HG03442 (cell line): Measurements from ENCODE around the gene SLC25A17.
"Not testable (repeated sequence)": the region's sequence is repeated elsewhere in the genome, so short reads cannot be mapped to it uniquely, and the experiment has no call there.

ENCODE experiments used
- ATAC-seq: cut with Tn5 transposase; IDR thresholded peaks from one replicate; pipeline ENCODE4 v1.9.1; 2021; ENCODE audit warnings: mild to moderate bottlenecking, moderate library complexity; ENCODE audit not compliant: unreplicated experiment

The SLC25A17 gene

DNA sequence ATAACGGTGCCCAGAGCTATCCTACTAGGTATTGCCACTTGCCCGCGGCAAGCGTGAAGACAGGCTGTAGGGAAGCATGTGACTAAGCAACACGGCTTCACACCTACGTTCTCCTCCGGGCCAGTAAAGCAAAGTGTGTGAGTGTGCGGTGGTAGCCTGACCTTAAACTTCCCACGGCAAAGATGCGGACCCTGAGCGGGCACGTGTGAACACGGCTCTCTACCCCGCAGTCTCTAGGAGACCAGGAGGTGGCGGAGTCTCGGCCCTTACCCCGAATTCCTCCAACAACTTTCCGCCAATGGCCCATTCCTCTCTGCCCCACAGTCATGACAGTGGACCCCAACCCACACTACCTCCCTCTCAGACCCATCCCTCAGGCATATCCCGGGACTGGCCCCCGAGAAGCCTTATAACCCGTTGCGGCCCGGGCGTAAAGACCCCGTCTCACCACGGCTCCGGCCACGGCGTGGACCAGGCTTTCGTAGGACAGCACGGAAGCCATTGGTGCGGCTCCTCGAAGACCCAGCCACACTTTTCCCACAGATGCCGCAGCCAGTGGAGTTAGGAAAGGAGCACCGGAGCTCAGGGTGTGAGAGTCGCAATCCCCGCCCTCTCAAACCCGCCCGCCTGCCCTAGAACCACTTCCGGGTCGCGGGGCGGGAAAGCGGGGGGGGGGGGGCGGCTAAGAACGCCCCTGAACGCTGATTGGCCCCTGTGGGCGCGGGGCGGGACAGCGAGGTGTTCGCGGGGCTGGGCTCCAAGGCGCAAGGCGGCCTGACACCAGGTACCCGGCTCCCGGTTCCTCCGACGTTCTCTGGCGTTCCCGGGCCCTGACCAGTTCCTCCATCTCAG is at the start of gene SLC25A17:
Gene SLC25A17 (minus strand): TSS at position 600 of the 852 bp plus-strand sequence. CDS start 98 bp downstream, at position 502.
- peak; percentile 84 for ATAC-seq

DNA sequence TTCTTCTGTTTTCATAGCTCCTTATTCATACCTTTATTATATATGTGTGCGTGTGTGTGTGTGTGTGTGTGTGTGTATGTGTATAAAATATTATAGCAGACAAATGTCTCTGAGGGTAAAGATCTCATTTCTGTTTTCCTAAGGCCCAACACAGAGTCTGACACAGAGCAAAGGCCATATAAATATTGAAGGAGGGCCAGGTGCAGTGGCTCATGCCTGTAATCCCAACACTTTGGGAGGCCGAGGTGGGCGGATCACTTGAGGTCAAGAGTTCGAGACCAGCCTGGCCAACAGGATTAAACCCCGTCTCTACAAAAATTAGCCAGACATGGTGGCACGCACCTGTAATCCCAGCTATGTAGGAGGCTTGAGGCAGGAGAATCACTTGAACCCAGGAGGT is 49.2 kb upstream of the SLC25A17 start:
- ATAC-seq, result not testable (repeated sequence)

DNA sequence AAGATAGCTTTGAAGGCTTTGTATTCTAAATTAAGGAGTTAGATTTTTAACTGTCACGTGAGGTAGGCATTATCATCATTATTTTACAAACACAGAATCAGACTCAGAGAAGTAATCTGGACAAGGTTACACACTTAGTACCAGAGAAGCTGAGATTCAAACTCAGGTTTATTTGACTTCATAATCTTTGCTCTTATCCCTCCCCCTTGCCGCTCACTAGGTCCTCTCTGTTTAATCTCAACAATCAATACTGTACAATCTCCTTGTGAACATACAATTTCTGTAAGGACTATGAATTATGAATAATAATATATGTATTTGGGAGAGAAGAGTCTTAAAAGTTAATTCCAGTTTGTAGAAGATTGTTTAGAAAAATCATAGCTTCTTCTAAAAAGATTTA is 48.0 kb upstream of the SLC25A17 start:
- no peak for ATAC-seq

GRCh38 chr22:40862537-40862936 is 43.4 kb upstream of the SLC25A17 start:
- ATAC-seq, result no peak

- ATAC-seq, result no peak
Measured at GRCh38 chr22:40862013-40862412, 42.9 kb upstream of the SLC25A17 start, which contains the start of gene DNAJB7. DNAJB7 (minus strand) TSS chr22:40862113; CDS start chr22:40861994, 119 bp downstream.

- no peak for ATAC-seq
Measured at GRCh38 chr22:40857309-40857855, 38.2 kb upstream of the SLC25A17 start.

- peak; percentile 88 for ATAC-seq
Measured at GRCh38 chr22:40856513-40857308, 37.6 kb upstream of the SLC25A17 start, which contains the start of the genes ST13 and XPNPEP3. ST13 (minus strand) TSS chr22:40856639; CDS start chr22:40856540, 99 bp downstream. XPNPEP3 (plus strand) TSS chr22:40857148; CDS start chr22:40857182, 34 bp downstream.

GRCh38 chr22:40855979-40856512 is 36.9 kb upstream of the SLC25A17 start:
- peak; percentile 28 for ATAC-seq

DNA sequence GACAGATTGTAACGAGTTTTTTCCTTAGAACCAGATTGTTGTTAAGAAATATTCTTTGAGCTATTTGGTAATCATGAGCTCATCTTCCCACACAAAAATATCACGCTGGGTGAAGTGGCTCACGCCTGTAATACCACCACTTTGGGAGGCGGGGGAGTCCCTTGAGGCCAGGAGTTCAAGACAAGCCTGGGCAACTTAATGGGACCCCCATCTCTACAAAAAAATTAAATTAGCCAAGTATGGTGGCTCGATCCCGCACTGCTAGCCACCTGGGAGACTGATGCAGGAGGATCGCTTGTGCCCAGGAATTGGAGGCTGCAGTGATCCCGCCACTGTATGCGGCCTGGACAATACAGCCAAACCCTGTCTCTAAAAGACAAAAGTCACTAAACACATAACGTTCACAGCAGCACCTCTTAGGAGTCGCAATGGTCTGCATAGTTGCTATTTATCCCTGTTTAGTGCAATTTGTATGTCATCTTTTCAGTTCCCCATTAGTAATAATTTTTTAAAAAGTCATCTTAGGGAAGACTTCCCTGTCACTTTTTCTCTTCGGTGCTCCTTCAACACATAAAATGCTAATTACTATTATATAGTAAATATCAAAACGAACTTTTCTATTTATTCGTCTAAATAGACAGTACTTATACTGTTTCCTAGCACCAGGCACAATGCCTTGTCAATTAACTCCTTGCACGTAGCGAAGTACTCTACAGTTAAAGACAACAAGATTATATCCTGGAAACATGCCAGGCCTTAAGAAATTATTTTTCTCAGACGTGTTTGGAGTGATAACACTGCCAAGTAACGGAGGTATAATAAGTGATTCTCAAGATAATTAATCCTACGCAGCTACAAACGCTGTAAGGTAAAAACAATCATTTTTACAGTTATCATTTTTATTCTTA is 36.2 kb upstream of the SLC25A17 start:
- no peak for ATAC-seq

GRCh38 chr22:40853961-40854360 is 34.8 kb upstream of the SLC25A17 start:
- no peak for ATAC-seq

- ATAC-seq, result no peak
Measured at GRCh38 chr22:40853333-40853732, 34.2 kb upstream of the SLC25A17 start.

GRCh38 chr22:40845816-40846215 is 26.7 kb upstream of the SLC25A17 start:
- ATAC-seq, result not testable (repeated sequence)

- ATAC-seq, result no peak
Measured at GRCh38 chr22:40844951-40845350, 25.8 kb upstream of the SLC25A17 start.

- ATAC-seq, result no peak
Measured at GRCh38 chr22:40838486-40838885, 19.3 kb upstream of the SLC25A17 start.

- ATAC-seq, result no peak
Measured at GRCh38 chr22:40834619-40835018, 15.5 kb upstream of the SLC25A17 start.

DNA sequence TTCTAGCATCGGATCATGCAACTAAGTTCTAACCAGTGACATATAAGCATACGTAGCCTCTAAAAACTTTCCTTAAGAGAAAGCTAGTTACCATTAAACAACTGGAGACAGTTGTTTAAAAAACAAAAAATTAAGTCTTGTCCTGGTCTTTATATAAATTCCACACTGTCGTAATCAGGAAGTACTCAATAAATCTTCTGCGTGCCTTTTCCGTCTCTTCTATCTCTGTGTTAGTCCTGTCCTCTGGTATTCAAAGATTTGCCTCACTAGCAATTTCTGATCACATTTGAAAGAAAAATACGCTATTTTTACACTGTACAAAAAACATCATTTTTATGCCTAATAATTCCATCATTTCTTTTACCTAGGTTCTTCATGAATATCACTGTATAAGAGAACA is 10.0 kb upstream of the SLC25A17 start:
- ATAC-seq, result no peak

DNA sequence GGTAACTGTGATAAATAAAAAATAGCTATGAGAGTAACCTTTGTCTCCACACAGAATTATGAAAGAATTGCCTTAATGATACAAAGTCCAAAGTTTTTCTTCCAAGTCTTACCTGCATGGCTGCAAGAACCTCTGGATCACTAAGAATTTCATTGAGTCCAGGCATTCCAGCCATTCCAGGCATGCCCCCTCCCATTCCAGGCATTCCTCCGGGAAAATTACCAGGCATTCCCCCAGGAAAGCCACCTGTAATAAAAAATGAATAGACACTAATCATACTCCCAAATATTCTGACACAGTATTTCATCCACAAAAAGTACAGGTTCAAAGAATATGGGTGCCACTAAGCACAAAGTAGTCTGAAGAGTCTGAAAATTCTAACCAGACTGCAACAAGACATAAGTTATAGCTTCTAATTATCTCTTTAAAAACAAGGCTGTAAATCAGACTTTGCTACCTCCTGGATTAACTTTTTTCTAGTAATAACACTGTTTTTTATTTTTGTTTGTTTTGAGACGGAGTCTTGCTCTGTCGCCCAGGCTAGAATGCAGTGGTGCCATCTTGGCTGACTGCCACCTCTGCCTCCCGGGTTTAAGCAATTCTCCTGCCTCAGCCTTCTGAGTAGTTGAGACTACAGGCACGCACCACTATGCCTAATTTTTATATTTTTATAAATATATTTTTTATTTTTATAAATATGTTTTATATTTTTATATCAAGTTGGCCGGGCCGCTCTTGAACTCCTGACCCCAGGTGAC is 8.0 kb upstream of the SLC25A17 start:
- no peak for ATAC-seq

DNA sequence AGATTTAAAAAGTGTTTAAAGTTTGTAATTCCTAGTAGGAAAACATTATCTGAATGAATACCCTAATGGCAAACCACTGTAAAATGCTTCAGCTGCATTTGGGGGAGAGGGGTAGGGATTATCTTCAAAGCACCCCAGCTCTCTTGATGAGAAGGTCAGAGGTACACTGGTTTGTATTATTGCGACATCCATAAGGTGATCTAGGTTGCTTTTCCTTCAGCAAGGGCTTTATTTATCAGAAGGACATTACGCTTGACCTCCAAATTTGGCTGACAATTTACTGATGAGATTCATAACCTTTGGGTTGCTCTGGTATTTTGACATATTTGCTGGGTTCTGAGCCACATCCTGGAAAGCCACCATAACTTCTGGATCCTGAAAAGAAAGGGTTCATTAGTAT is 7.1 kb upstream of the SLC25A17 start:
- not testable (repeated sequence) for ATAC-seq

DNA sequence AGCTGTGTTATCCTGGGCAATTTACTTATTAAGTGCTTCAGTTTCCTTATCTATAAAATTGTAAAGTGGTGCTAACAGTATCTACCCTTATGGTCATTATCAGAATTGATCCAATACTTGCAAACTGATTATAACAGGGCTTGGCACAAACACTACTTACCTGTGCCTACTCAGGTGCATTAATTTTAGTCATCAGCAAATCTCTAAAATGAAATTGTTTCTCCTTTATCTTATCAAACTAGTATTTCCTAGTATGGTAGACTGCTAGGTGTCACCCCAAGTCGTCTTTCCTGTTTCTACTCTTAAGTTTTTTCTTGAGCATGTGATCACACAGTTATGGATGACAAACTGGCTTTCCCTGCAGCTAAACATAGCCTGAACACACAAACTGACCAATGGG is 4.3 kb upstream of the SLC25A17 start:
- no peak for ATAC-seq
